Measurements from ENCODE around the gene TMEM117. TPM values are rescaled to one million over a fixed set of nuclear protein-coding genes. Genes with fewer than 3 reads are reported as not detected.

Gene TMEM117
- polyA plus RNA-seq, 3 donors from 2014 or later, result 2.0 to 7.8 (median 4.0) TPM

- Mint-ChIP-seq H3K4me3 (no peak overlapping the region), H3K4me1 (no peaks in the 10 kb centered on the region), H3K27ac (no peak overlapping the region), H3K9me3 (peaks cover 0 to 12% (median 1%) of the 10 kb centered on the region in 6 donors), H3K36me3 (no peaks in the 10 kb centered on the region), H3K27me3 (ENCODE audit: low read depth in 3 of 3) (peaks cover 0 to 4% (median 0%) of the 10 kb centered on the region in 3 donors)
- no peak for DNase-seq
Observed at GRCh38 chr12:44335030-44335429, 499.1 kb downstream of the TMEM117 start.

GRCh38 chr12:44336577-44336976 is 500.7 kb downstream of the TMEM117 start:
- H3K4me3 Mint-ChIP-seq, result no peak overlapping the region
- H3K4me1 Mint-ChIP-seq, result no peaks in the 10 kb centered on the region
- no peak for DNase-seq
- no peak overlapping the region for H3K27ac Mint-ChIP-seq
- H3K9me3 Mint-ChIP-seq, result peaks cover 0 to 12% (median 2%) of the 10 kb centered on the region in 6 donors
- H3K27me3 Mint-ChIP-seq (ENCODE audit: low read depth in 3 of 3), result peaks cover 0 to 4% (median 0%) of the 10 kb centered on the region in 3 donors
- no peaks in the 10 kb centered on the region for H3K36me3 Mint-ChIP-seq

- no peak for DNase-seq
Observed at GRCh38 chr12:44342371-44342770, 506.5 kb downstream of the TMEM117 start.

GRCh38 chr12:44347145-44347544 is 511.3 kb downstream of the TMEM117 start:
- Mint-ChIP-seq H3K4me3 (no peak overlapping the region), H3K4me1 (no peaks in the 10 kb centered on the region), H3K9me3 (peaks cover 0 to 8% (median under 1%) of the 10 kb centered on the region in 6 donors), H3K36me3 (no peaks in the 10 kb centered on the region), H3K27me3 (ENCODE audit: low read depth in 3 of 3) (no peaks in the 10 kb centered on the region), H3K27ac (no peak overlapping the region)
- DNase-seq, result no peak

More at GRCh38 chr12:44342371-44342770, 506.5 kb downstream of the TMEM117 start:
- Mint-ChIP-seq H3K4me3 (no peak overlapping the region), H3K4me1 (no peaks in the 10 kb centered on the region), H3K27me3 (ENCODE audit: low read depth in 3 of 3) (peaks cover 0 to 2% (median 0%) of the 10 kb centered on the region in 3 donors), H3K27ac (no peak overlapping the region), H3K36me3 (no peaks in the 10 kb centered on the region), H3K9me3 (peaks cover 0 to 5% (median 2%) of the 10 kb centered on the region in 6 donors)

- Mint-ChIP-seq H3K4me3 (no peak overlapping the region), H3K36me3 (peaks cover 0 to 8% (median 4%) of the 10 kb centered on the region in 3 donors), H3K4me1 (no peaks in the 10 kb centered on the region), H3K27ac (no peak overlapping the region), H3K27me3 (ENCODE audit: low read depth in 3 of 3) (peaks cover 0 to 2% (median 2%) of the 10 kb centered on the region in 3 donors), H3K9me3 (peaks cover 0 to 15% (median 6%) of the 10 kb centered on the region in 6 donors)
- DNase-seq, result no peak
Observed at GRCh38 chr12:44357494-44357893, 521.6 kb downstream of the TMEM117 start.

- H3K36me3 Mint-ChIP-seq, result peaks cover 0 to 8% (median 4%) of the 10 kb centered on the region in 3 donors
- no peaks in the 10 kb centered on the region for H3K4me1 Mint-ChIP-seq
- H3K27ac Mint-ChIP-seq, result no peak overlapping the region
- peaks cover 0 to 15% (median 6%) of the 10 kb centered on the region in 6 donors for H3K9me3 Mint-ChIP-seq
- DNase-seq, result no peak
- H3K27me3 Mint-ChIP-seq (ENCODE audit: low read depth in 3 of 3), result peaks cover 0 to 2% (median 2%) of the 10 kb centered on the region in 3 donors
- H3K4me3 Mint-ChIP-seq, result no peak overlapping the region
Observed at GRCh38 chr12:44358636-44359035, 522.8 kb downstream of the TMEM117 start.

GRCh38 chr12:44362947-44363346 is 527.1 kb downstream of the TMEM117 start:
- Mint-ChIP-seq H3K4me3 (no peak overlapping the region), H3K9me3 (peaks cover 0 to 5% (median 0%) of the 10 kb centered on the region in 6 donors), H3K4me1 (no peaks in the 10 kb centered on the region), H3K36me3 (no peaks in the 10 kb centered on the region), H3K27ac (no peak overlapping the region), H3K27me3 (ENCODE audit: low read depth in 3 of 3) (no peaks in the 10 kb centered on the region)
- no peak for DNase-seq

- Mint-ChIP-seq H3K4me3 (no peak overlapping the region), H3K4me1 (no peaks in the 10 kb centered on the region), H3K9me3 (peaks cover 0 to 3% (median 0%) of the 10 kb centered on the region in 6 donors), H3K27me3 (ENCODE audit: low read depth in 3 of 3) (no peaks in the 10 kb centered on the region), H3K27ac (no peak overlapping the region), H3K36me3 (peaks cover 0 to 3% (median 0%) of the 10 kb centered on the region in 3 donors)
- DNase-seq, result no peak
Observed at GRCh38 chr12:44367136-44367535, 531.3 kb downstream of the TMEM117 start.

GRCh38 chr12:44367916-44368315 is 532.0 kb downstream of the TMEM117 start:
- peaks cover 0 to 3% (median 0%) of the 10 kb centered on the region in 6 donors for H3K9me3 Mint-ChIP-seq
- H3K36me3 Mint-ChIP-seq, result peaks cover 0 to 3% (median 0%) of the 10 kb centered on the region in 3 donors
- no peaks in the 10 kb centered on the region for H3K27me3 Mint-ChIP-seq (ENCODE audit: low read depth in 3 of 3)
- H3K27ac Mint-ChIP-seq, result no peak overlapping the region
- no peaks in the 10 kb centered on the region for H3K4me1 Mint-ChIP-seq
- H3K4me3 Mint-ChIP-seq, result no peak overlapping the region
- no peak for DNase-seq

- no peak overlapping the region for H3K27ac Mint-ChIP-seq
- no peak overlapping the region for H3K4me3 Mint-ChIP-seq
- H3K9me3 Mint-ChIP-seq, result peaks cover 0 to 5% (median 0%) of the 10 kb centered on the region in 6 donors
- no peaks in the 10 kb centered on the region for H3K27me3 Mint-ChIP-seq (ENCODE audit: low read depth in 3 of 3)
- no peak for DNase-seq
- peaks cover 0 to 3% (median 3%) of the 10 kb centered on the region in 3 donors for H3K36me3 Mint-ChIP-seq
- no peaks in the 10 kb centered on the region for H3K4me1 Mint-ChIP-seq
Observed at GRCh38 chr12:44369998-44370397, 534.1 kb downstream of the TMEM117 start.

GRCh38 chr12:44370982-44371381 is 535.1 kb downstream of the TMEM117 start:
- Mint-ChIP-seq H3K4me3 (no peak overlapping the region), H3K9me3 (peaks cover 0 to 8% (median 0%) of the 10 kb centered on the region in 6 donors), H3K27ac (no peak overlapping the region), H3K27me3 (ENCODE audit: low read depth in 3 of 3) (no peaks in the 10 kb centered on the region), H3K36me3 (peaks cover 0 to 3% (median 3%) of the 10 kb centered on the region in 3 donors), H3K4me1 (no peaks in the 10 kb centered on the region)
- no peak for DNase-seq

GRCh38 chr12:44372259-44372658 is 536.4 kb downstream of the TMEM117 start:
- no peaks in the 10 kb centered on the region for H3K4me1 Mint-ChIP-seq
- peaks cover 9 to 10% (median 9%) of the 10 kb centered on the region in 3 donors for H3K36me3 Mint-ChIP-seq
- H3K4me3 Mint-ChIP-seq, result no peak overlapping the region
- no peak overlapping the region for H3K27ac Mint-ChIP-seq
- no peak for DNase-seq
- peaks cover 0 to 5% (median 0%) of the 10 kb centered on the region in 6 donors for H3K9me3 Mint-ChIP-seq
- H3K27me3 Mint-ChIP-seq (ENCODE audit: low read depth in 3 of 3), result no peaks in the 10 kb centered on the region

- Mint-ChIP-seq H3K27me3 (ENCODE audit: low read depth in 3 of 3) (no peaks in the 10 kb centered on the region), H3K4me3 (no peak overlapping the region), H3K9me3 (peaks cover 0 to 5% (median 0%) of the 10 kb centered on the region in 6 donors)
Observed at GRCh38 chr12:44375694-44376093, 539.8 kb downstream of the TMEM117 start.

GRCh38 chr12:44377443-44378187 is 541.7 kb downstream of the TMEM117 start:
- Mint-ChIP-seq H3K9me3 (peaks cover 0 to 10% (median 0%) of the 10 kb centered on the region in 6 donors), H3K27me3 (ENCODE audit: low read depth in 3 of 3) (no peaks in the 10 kb centered on the region), H3K4me3 (no peak overlapping the region), H3K27ac (no peak overlapping the region), H3K4me1 (no peaks in the 10 kb centered on the region), H3K36me3 (peaks cover 18 to 26% (median 21%) of the 10 kb centered on the region in 3 donors)
- no peak for DNase-seq

More at GRCh38 chr12:44375694-44376093, 539.8 kb downstream of the TMEM117 start:
- Mint-ChIP-seq H3K27ac (no peak overlapping the region), H3K36me3 (peaks cover 17 to 21% (median 17%) of the 10 kb centered on the region in 3 donors), H3K4me1 (no peaks in the 10 kb centered on the region)
- no peak for DNase-seq
